Gastrocnemius medialis (tissue), 4 donors: ENCODE data around the gene ALDH4A1. TPM values are rescaled to one million over a fixed set of nuclear protein-coding genes. Genes with fewer than 3 reads are reported as not detected.
A peak's percentile ranks its signal among the peaks of the same experiment; 100 is the strongest.

Experiments
- ATAC-seq, 2 donors: fragments of 150-250 bp; one replicate each; pipeline ENCODE4 v1.9.1; 2016
- DNase-seq, 2 donors: peaks; one replicate each; pipeline ENCODE4 v3.0.0-alpha.2; 2019
- H3K27ac ChIP-seq, 4 donors: fragments of 200-600 bp; sonication (generic); 1 replicate in 1 of 4; 2 replicates in 3 of 4; pipeline ENCODE4 v1.5.1; 2016 to 2018; ENCODE audit warnings: mild to moderate bottlenecking in 2 of 4, moderate library complexity in 1 of 4
- H3K27me3 ChIP-seq, 3 donors: fragments of 200-600 bp; sonication (generic) in 2 of 3; 1 replicate in 1 of 3; 2 replicates in 2 of 3; pipeline versions ENCODE4 v1.5.1 to v1.6.0; 2016 to 2019; ENCODE audit warnings: mild to moderate bottlenecking in 1 of 3, moderate library complexity in 1 of 3
- H3K36me3 ChIP-seq, 2 donors: fragments of 200-600 bp; sonication (generic) in 1 of 2; one replicate each; pipeline ENCODE4 v1.5.1; 2017 to 2018
- H3K4me1 ChIP-seq, 2 donors: fragments of 200-600 bp; sonication (generic) in 1 of 2; one replicate each; pipeline ENCODE4 v1.5.1; 2016 to 2017; ENCODE audit warnings: mild to moderate bottlenecking in 2 of 2
- H3K4me3 ChIP-seq, 4 donors: fragments of 200-600 bp; sonication (generic) in 3 of 4; 1 replicate in 1 of 4; 2 replicates in 3 of 4; pipeline ENCODE4 v1.5.1; 2016 to 2019; ENCODE audit warnings: mild to moderate bottlenecking in 2 of 4
- H3K9me3 ChIP-seq, 3 donors: fragments of 200-600 bp; sonication (generic) in 2 of 3; 1 replicate in 1 of 3; 2 replicates in 2 of 3; pipeline ENCODE4 v1.5.1; 2016 to 2019
- CTCF ChIP-seq, 5 experiments: fragments of 450-650 bp in 3 of 5; fragments of 200-600 bp in 2 of 5; sonication (generic) in 2 of 5; IDR thresholded peaks in 4 of 5; conservative IDR thresholded peaks in 1 of 5; 1 replicate in 4 of 5; 2 replicates in 1 of 5; pipeline ENCODE4 v1.5.1; 2016 to 2019; ENCODE audit warnings: antibody characterized with exemption in 5 of 5, mild to moderate bottlenecking in 3 of 5, moderate library complexity in 3 of 5
- POLR2A ChIP-seq, 2 donors: fragments of 450-650 bp; IDR thresholded peaks; one replicate each; pipeline ENCODE4 v1.6.1; 2017; ENCODE audit warnings: antibody characterized with exemption in 2 of 2, mild to moderate bottlenecking in 2 of 2, moderate library complexity in 2 of 2
- in situ Hi-C, 4 donors: fragments of 200-750 bp; cut with MboI; loops; one replicate each; pipeline versions ENCODE4 v1.15.0 to v1.8.0; 2017; ENCODE audit warnings: low sequenced_read_pairs in 4 of 4
- intact Hi-C: fragments of 100-400 bp; cut with DNase I; formaldehyde crosslinking; loops from one replicate; pipeline ENCODE4 v1.15.1; 2023; ENCODE audit warnings: low total_unique reads
- total RNA-seq, 4 donors: library from RNA; depleted of rRNA; stranded (reverse); fragments of >200 nt; gene quantifications; one replicate each; pipeline versions ENCODE4 v1.1.0 to v1.2.3, GENCODE V29; 2016

The ALDH4A1 gene
- total RNA-seq, 4 donors from 2014 or later, result 22.8 to 35.3 (median 31.4) TPM

GRCh38 chr1:18882486-18882885 lies 19.9 kb downstream of the ALDH4A1 start:
- in situ Hi-C loops, result no loop called here
- H3K36me3 ChIP-seq, result no peaks in the 10 kb centered on the region

GRCh38 chr1:18881642-18882431 lies 20.5 kb downstream of the ALDH4A1 start:
- Histone ChIP-seq H3K36me3 (no peaks in the 10 kb centered on the region), H3K4me1 (peaks cover 21 to 31% of the 10 kb centered on the region in 2 donors), H3K4me3 (no peak overlapping the region), H3K9me3 (no peaks in the 10 kb centered on the region), H3K27me3 (no peaks in the 10 kb centered on the region), H3K27ac (peak overlapping the region; percentile 50 to 81 (median 52))
- DNase-seq, result peak in 1 of 2 donors; percentile 35
- intact Hi-C loops, result loop anchor here (5.0 kb wide), 1 partner anchor 1790 kb away; no protein-coding TSS in a partner anchor
- in situ Hi-C loops, result no loop called here
- ATAC-seq, result peak in 1 of 2 donors; percentile 30
- TF ChIP-seq POLR2A (IDR thresholded peaks at IDR 0.05) (no peak), CTCF (IDR thresholded peaks at IDR 0.05 in 4 of 5, conservative IDR thresholded peaks at IDR 0.05 in 1 of 5) (no peak)

More at GRCh38 chr1:18882486-18882885, 19.9 kb downstream of the ALDH4A1 start:
- H3K27ac ChIP-seq, result peak overlapping the region; percentile 51 to 81 (median 58)
- H3K4me1 ChIP-seq, result peaks cover 21 to 31% of the 10 kb centered on the region in 2 donors
- DNase-seq (peak; percentile 36 to 61), ATAC-seq (peak; percentile 39 to 88)
- no peaks in the 10 kb centered on the region for H3K9me3 ChIP-seq
- no peak overlapping the region for H3K4me3 ChIP-seq
- intact Hi-C loops, result loop anchor here (5.0 kb wide), 1 partner anchor 1790 kb away; no protein-coding TSS in a partner anchor
- TF ChIP-seq CTCF (IDR thresholded peaks at IDR 0.05 in 4 of 5, conservative IDR thresholded peaks at IDR 0.05 in 1 of 5) (no peak), POLR2A (IDR thresholded peaks at IDR 0.05) (no peak)
- no peaks in the 10 kb centered on the region for H3K27me3 ChIP-seq

GRCh38 chr1:18881164-18881563 lies 21.2 kb downstream of the ALDH4A1 start:
- intact Hi-C loops, result loop anchor here (5.0 kb wide), 1 partner anchor 1789 kb away; no protein-coding TSS in a partner anchor
- no peaks in the 10 kb centered on the region for H3K9me3 ChIP-seq
- DNase-seq (no peak), ATAC-seq (no peak)
- H3K36me3 ChIP-seq, result no peaks in the 10 kb centered on the region
- in situ Hi-C loops, result no loop called here
- H3K4me3 ChIP-seq, result no peak overlapping the region
- no peaks in the 10 kb centered on the region for H3K27me3 ChIP-seq
- TF ChIP-seq CTCF (IDR thresholded peaks at IDR 0.05 in 4 of 5, conservative IDR thresholded peaks at IDR 0.05 in 1 of 5) (no peak), POLR2A (IDR thresholded peaks at IDR 0.05) (no peak)
- no peak overlapping the region for H3K27ac ChIP-seq
- peaks cover 18 to 27% of the 10 kb centered on the region in 2 donors for H3K4me1 ChIP-seq

GRCh38 chr1:18880585-18880984 lies 21.8 kb downstream of the ALDH4A1 start:
- in situ Hi-C loops (no loop called here), intact Hi-C loops (loop anchor here (5.0 kb wide), 1 partner anchor 1788 kb away; no protein-coding TSS in a partner anchor)
- Histone ChIP-seq H3K4me3 (no peak overlapping the region), H3K9me3 (no peaks in the 10 kb centered on the region), H3K36me3 (no peaks in the 10 kb centered on the region), H3K27ac (no peak overlapping the region), H3K4me1 (peaks cover 12 to 21% of the 10 kb centered on the region in 2 donors), H3K27me3 (no peaks in the 10 kb centered on the region)
- no peak for TF ChIP-seq CTCF (IDR thresholded peaks at IDR 0.05 in 4 of 5, conservative IDR thresholded peaks at IDR 0.05 in 1 of 5)
- TF ChIP-seq POLR2A (IDR thresholded peaks at IDR 0.05), result no peak
- no peak for DNase-seq
- no peak for ATAC-seq
